GM19193 (cell line): ENCODE data around the gene IKZF4.

Experiments used
- POLR2A ChIP-seq: IDR thresholded peaks from 4 replicates; pipeline ENCODE4 v1.6.1; 2011; ENCODE audit not compliant: insufficient read depth, insufficient read length; ENCODE audit errors: extremely low read depth

Gene IKZF4

GRCh38 chr12:56029666-56030293 lies 8.9 kb downstream of the IKZF4 start:
- TF ChIP-seq POLR2A, result no peak

- TF ChIP-seq POLR2A, result no peak
These were observed 11.1 kb downstream of the IKZF4 start for GRCh38 chr12:56031987-56032386.

GRCh38 chr12:56034586-56035332 lies 13.9 kb downstream of the IKZF4 start:
- no peak for TF ChIP-seq POLR2A

GRCh38 chr12:56037161-56037560 lies 16.3 kb downstream of the IKZF4 start:
- no peak for TF ChIP-seq POLR2A

- no peak for TF ChIP-seq POLR2A
These were observed 17.3 kb downstream of the IKZF4 start for GRCh38 chr12:56038022-56038655.

- TF ChIP-seq POLR2A, result no peak
These were observed 19.3 kb downstream of the IKZF4 start for GRCh38 chr12:56040151-56040550.

GRCh38 chr12:56040963-56041551 lies 20.2 kb downstream of the IKZF4 start:
- no peak for TF ChIP-seq POLR2A

GRCh38 chr12:56041552-56042429 lies 20.9 kb downstream of the IKZF4 start, which contains the start of gene RPS26:
TSS of gene RPS26 (plus strand) at chr12:56041918. CDS start at chr12:56042167, 249 bp downstream.
- TF ChIP-seq POLR2A, result peak; percentile 100

GRCh38 chr12:56042843-56043242 lies 22.0 kb downstream of the IKZF4 start:
- TF ChIP-seq POLR2A, result no peak

- no peak for TF ChIP-seq POLR2A
These were observed 25.4 kb downstream of the IKZF4 start for GRCh38 chr12:56046027-56046780.

- TF ChIP-seq POLR2A, result no peak
These were observed 32.6 kb downstream of the IKZF4 start for GRCh38 chr12:56053407-56053893.

GRCh38 chr12:56061982-56062381 lies 41.1 kb downstream of the IKZF4 start:
- TF ChIP-seq POLR2A, result no peak

GRCh38 chr12:56062996-56063395 lies 42.2 kb downstream of the IKZF4 start:
- TF ChIP-seq POLR2A, result no peak

GRCh38 chr12:56071648-56072047 lies 50.8 kb downstream of the IKZF4 start:
- no peak for TF ChIP-seq POLR2A
